Prostate gland (tissue), 2 donors: ENCODE results near the gene MRPL39. TPM values are rescaled to one million over a fixed set of nuclear protein-coding genes. Genes with fewer than 3 reads are reported as not detected.
A peak's percentile ranks its signal among the peaks of the same experiment; 100 is the strongest.

Experiments used
- DNase-seq: peaks from one replicate; pipeline ENCODE4 v3.0.0-alpha.2; 2019; ENCODE audit warnings: low spot score
- H3K27ac ChIP-seq, 2 donors: fragments of 200-600 bp; sonication (generic); 2 replicates each; pipeline ENCODE4 v1.5.1; 2017 to 2019
- H3K27me3 ChIP-seq: fragments of 200-600 bp; sonication (generic); replicated peaks from 2 replicates; pipeline ENCODE4 v1.5.1; 2019; ENCODE audit not compliant: insufficient read depth
- H3K36me3 ChIP-seq, 2 donors: fragments of 200-600 bp; sonication (generic); 1 replicate in 1 of 2; 2 replicates in 1 of 2; pipeline versions ENCODE4 v1.5.1 to v1.8.1; 2017 to 2019
- H3K4me1 ChIP-seq: fragments of 200-600 bp; sonication (generic); replicated peaks from 2 replicates; pipeline ENCODE4 v1.5.1; 2019
- H3K4me3 ChIP-seq, 2 donors: fragments of 200-600 bp; sonication (generic); 2 replicates each; pipeline ENCODE4 v1.5.1; 2017 to 2019
- H3K9me3 ChIP-seq: fragments of 200-600 bp; sonication (generic); 2 replicates; pipeline ENCODE4 v1.5.1; 2017
- CTCF ChIP-seq, 4 experiments: fragments of 200-600 bp in 2 of 4; fragments of 450-650 bp in 2 of 4; sonication (generic) in 2 of 4; IDR thresholded peaks; 1 replicate in 3 of 4; 2 replicates in 1 of 4; pipeline ENCODE4 v1.5.1; 2016 to 2019; ENCODE audit warnings: antibody characterized with exemption in 4 of 4, mild to moderate bottlenecking in 2 of 4, moderate library complexity in 2 of 4
- POLR2A ChIP-seq: fragments of 450-650 bp; IDR thresholded peaks from one replicate; pipeline ENCODE4 v1.6.1; 2016; ENCODE audit warnings: antibody characterized with exemption, mild to moderate bottlenecking
- POLR2AphosphoS5 ChIP-seq: sonication (generic); formaldehyde crosslinking; IDR thresholded peaks from one replicate; pipeline ENCODE4 v1.6.1; 2017; ENCODE audit warnings: antibody characterized with exemption
- WGBS: methylation state at CpG from one replicate; pipeline ENCODE4 v1.1.5; 2018; 5-methylcytosine and 5-hydroxymethylcytosine counted together
- intact Hi-C: fragments of 100-400 bp; cut with DNase I; formaldehyde crosslinking; loops from one replicate; pipeline ENCODE4 v1.14.2; 2022
- total RNA-seq, 2 donors: library from RNA; depleted of rRNA; stranded (reverse); fragments of >200 nt; gene quantifications; one replicate each; pipeline ENCODE4 v1.1.0, GENCODE V29; 2016

The MRPL39 gene
- total RNA-seq, 2 donors from 2014 or later: 15.4 to 15.8 TPM

GRCh38 chr21:25638660-25639550 lies 31.6 kb upstream of the MRPL39 start, which contains the start of gene JAM2:
TSS of gene JAM2 (plus strand) at chr21:25639258. CDS start at chr21:25639822, 564 bp downstream.
- no peaks in the 10 kb centered on the region for H3K27me3 ChIP-seq
- intact Hi-C loops: no loop called here
- H3K36me3 ChIP-seq: no peaks in the 10 kb centered on the region
- no peaks in the 10 kb centered on the region for H3K9me3 ChIP-seq
- no peak for DNase-seq
- H3K27ac ChIP-seq: peak within 1 kb of the TSS; percentile 64 to 68
- no peak for TF ChIP-seq CTCF (IDR thresholded peaks at IDR 0.05)
- TF ChIP-seq POLR2AphosphoS5: peak; percentile 27
- TF ChIP-seq POLR2A: no peak
- 1% methylated on average over 41 of the region's 41 CpGs for WGBS
- H3K4me3 ChIP-seq: peak within 1 kb of the TSS; percentile 49 to 56
- no peaks in the 10 kb centered on the region for H3K4me1 ChIP-seq

- TF ChIP-seq POLR2AphosphoS5: no peak
- TF ChIP-seq CTCF (IDR thresholded peaks at IDR 0.05): no peak
- no peak for TF ChIP-seq POLR2A
- WGBS: 42% methylated on average over 5 of the region's 5 CpGs
- intact Hi-C loops: no loop called here
- Histone ChIP-seq H3K27me3 (no peaks in the 10 kb centered on the region), H3K4me1 (no peaks in the 10 kb centered on the region), H3K27ac (peak overlapping the region in 1 of 2 donors; percentile 64), H3K36me3 (no peaks in the 10 kb centered on the region), H3K9me3 (no peaks in the 10 kb centered on the region), H3K4me3 (no peak overlapping the region)
- no peak for DNase-seq
Measured at GRCh38 chr21:25637851-25638659, 30.8 kb upstream of the MRPL39 start.

DNA sequence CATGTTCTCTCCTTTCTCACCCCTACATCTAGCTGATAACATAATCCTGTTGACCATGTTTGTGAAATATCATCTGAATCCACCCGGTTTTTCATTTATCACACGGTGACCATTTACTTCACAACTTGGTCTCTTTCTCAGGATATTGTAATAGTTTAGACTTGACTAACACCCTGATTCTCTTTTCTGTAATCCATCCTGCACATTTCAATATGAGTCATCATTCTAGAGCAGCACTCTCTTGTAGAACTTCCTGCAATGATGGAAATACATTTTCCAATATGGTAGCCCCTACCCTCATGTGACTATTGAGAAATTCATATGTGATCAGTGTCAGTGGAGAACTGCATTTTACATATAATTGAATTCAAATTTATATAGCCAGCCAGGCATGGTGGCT lies 29.4 kb upstream of the MRPL39 start:
- H3K27me3 ChIP-seq: no peaks in the 10 kb centered on the region
- H3K9me3 ChIP-seq: no peaks in the 10 kb centered on the region
- 82% methylated on average over 2 of the region's 2 CpGs for WGBS
- intact Hi-C loops: no loop called here
- no peaks in the 10 kb centered on the region for H3K36me3 ChIP-seq
- TF ChIP-seq POLR2AphosphoS5 (no peak), POLR2A (no peak), CTCF (IDR thresholded peaks at IDR 0.05) (no peak)
- no peak overlapping the region for H3K4me3 ChIP-seq
- no peak for DNase-seq
- H3K27ac ChIP-seq: no peak overlapping the region
- H3K4me1 ChIP-seq: no peaks in the 10 kb centered on the region

- intact Hi-C loops: no loop called here
- H3K9me3 ChIP-seq: no peaks in the 10 kb centered on the region
- no peaks in the 10 kb centered on the region for H3K36me3 ChIP-seq
- WGBS: 71% methylated on average over 8 of the region's 8 CpGs
- H3K4me1 ChIP-seq: no peaks in the 10 kb centered on the region
- DNase-seq: no peak
- no peaks in the 10 kb centered on the region for H3K27me3 ChIP-seq
- no peak overlapping the region for H3K27ac ChIP-seq
- H3K4me3 ChIP-seq: no peak overlapping the region
- TF ChIP-seq POLR2A: no peak
- no peak for TF ChIP-seq POLR2AphosphoS5
- no peak for TF ChIP-seq CTCF (IDR thresholded peaks at IDR 0.05)
Measured at GRCh38 chr21:25635310-25635709, 28.0 kb upstream of the MRPL39 start.
